Measurements from ENCODE around the gene TM9SF3.

Gene TM9SF3

GRCh38 chr10:96507044-96507443, 79.8 kb downstream of the TM9SF3 start:
- no peak for DNase-seq

- DNase-seq, result no peak
Measured at GRCh38 chr10:96505150-96506136, 81.4 kb downstream of the TM9SF3 start.

- DNase-seq, result no peak
Measured at GRCh38 chr10:96502561-96503282, 84.1 kb downstream of the TM9SF3 start.

GRCh38 chr10:96501985-96502384, 84.8 kb downstream of the TM9SF3 start:
- no peak for DNase-seq

GRCh38 chr10:96500519-96500918, 86.3 kb downstream of the TM9SF3 start:
- no peak for DNase-seq

- no peak for DNase-seq
Measured at GRCh38 chr10:96500050-96500449, 86.8 kb downstream of the TM9SF3 start.

GRCh38 chr10:96497391-96497790, 89.4 kb downstream of the TM9SF3 start:
- no peak for DNase-seq

- no peak for DNase-seq
Measured at GRCh38 chr10:96496281-96496925, 90.4 kb downstream of the TM9SF3 start.

- no peak for DNase-seq
Measured at GRCh38 chr10:96495544-96495943, 91.3 kb downstream of the TM9SF3 start.

GRCh38 chr10:96494694-96495093, 92.1 kb downstream of the TM9SF3 start:
- no peak for DNase-seq

- no peak for DNase-seq
Measured at GRCh38 chr10:96493871-96494525, 92.8 kb downstream of the TM9SF3 start.

GRCh38 chr10:96493254-96493653, 93.6 kb downstream of the TM9SF3 start:
- no peak for DNase-seq

- DNase-seq, result no peak
Measured at GRCh38 chr10:96491303-96491702, 95.5 kb downstream of the TM9SF3 start.

- DNase-seq, result no peak
Measured at GRCh38 chr10:96488161-96488935, 98.5 kb downstream of the TM9SF3 start.

- DNase-seq, result no peak
Measured at GRCh38 chr10:96482815-96483588, 103.8 kb downstream of the TM9SF3 start.

GRCh38 chr10:96478355-96478754, 108.5 kb downstream of the TM9SF3 start:
- DNase-seq, result no peak

GRCh38 chr10:96473866-96474265, 112.9 kb downstream of the TM9SF3 start:
- DNase-seq, result no peak

- DNase-seq, result no peak
Measured at GRCh38 chr10:96470116-96470743, 116.6 kb downstream of the TM9SF3 start.

- no peak for DNase-seq
Measured at GRCh38 chr10:96468845-96469244, 118.0 kb downstream of the TM9SF3 start.
